ENCODE results near the gene TBCEL.

- TF ChIP-seq POLR2AphosphoS5 (IDR thresholded peaks at IDR 0.05; ENCODE audit: insufficient read depth, low read depth, low read length) (no peak), CTCF (IDR thresholded peaks at IDR 0.05; ENCODE audit: extremely low read depth in 1 of 2, insufficient read depth in 1 of 2, low read depth in 1 of 2, low read length in 2 of 2) (no peak)
Observed at GRCh38 chr11:121047926-121048325, 24.0 kb downstream of the TBCEL start.

Data from endothelial cell of umbilical vein (primary cell).